IPS DF 4.7 (cell line): ENCODE data around the gene PRLR.
"Not testable (repeated sequence)": the region's sequence is repeated elsewhere in the genome, so short reads cannot be mapped to it uniquely, and the experiment has no call there.

Source experiments
- DNase-seq: peaks from one replicate; pipeline ENCODE4 v3.0.0-alpha.2; 2013; ENCODE audit warnings: low spot score; ENCODE audit errors: extremely low read depth

Gene PRLR

DNA sequence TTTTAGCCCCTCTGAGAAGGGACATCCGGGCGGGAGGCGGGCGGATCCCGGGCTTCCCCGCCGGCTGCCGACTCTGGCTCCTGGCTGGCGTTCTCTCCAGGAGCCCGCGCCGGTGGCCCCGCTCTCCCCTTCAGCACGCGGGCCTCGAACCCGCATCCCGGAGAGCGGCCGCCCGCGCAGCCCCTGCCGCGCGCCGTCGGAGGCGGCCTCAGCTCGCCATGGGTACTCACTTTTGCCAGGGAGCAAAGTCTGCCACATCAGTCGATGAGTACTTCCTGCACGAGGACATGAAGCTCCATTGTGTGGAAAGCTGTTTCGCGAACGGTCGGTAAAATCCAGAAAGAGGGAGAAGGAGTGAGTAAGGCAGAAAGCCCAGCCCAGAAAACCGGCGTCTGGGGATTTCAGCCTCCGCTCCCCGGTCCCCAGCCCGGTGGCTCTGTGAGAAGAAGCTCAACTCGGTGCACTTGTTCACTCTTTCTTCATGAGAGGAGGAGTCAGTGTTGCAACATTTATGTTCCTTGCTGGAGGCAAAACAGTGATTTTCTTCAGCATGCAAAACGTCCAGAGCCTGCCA is at the start of gene PRLR:
Gene PRLR (minus strand): TSS at position 450 of the 574 bp plus-strand sequence. CDS start 140,867 bp downstream, outside the sequence.
- DNase-seq: no peak

DNA sequence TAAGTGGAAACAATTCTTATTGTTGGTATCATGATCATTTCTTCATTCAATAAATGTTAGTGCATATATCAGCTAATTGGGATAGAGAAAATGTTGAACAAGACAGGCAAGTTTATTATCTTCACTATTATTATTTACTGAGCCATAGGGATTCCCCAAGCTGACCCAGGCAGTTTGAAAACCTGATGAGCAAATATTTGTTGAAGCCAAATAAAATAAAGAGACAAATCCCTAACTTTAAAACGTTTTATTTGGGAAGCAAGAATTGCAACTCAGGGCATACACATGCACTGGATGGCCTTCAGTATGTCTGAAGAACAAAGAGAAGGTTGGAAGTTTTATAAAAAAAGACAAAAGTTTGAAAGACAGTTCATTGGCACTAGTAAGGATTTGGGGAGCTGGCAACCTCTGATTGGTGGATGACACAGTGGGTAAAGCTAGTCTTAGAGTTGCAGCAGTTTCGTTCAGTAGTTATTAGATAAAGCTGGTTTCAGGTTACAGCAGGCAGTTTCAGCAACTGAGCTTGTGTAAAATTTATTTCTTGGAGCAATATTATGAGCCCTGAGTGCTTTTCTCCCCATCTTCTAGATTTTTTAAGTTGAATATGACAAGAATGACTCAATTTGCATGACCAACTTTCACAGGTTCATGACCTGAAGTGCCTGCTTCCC is 44.7 kb upstream of the PRLR start:
- no peak for DNase-seq

DNA sequence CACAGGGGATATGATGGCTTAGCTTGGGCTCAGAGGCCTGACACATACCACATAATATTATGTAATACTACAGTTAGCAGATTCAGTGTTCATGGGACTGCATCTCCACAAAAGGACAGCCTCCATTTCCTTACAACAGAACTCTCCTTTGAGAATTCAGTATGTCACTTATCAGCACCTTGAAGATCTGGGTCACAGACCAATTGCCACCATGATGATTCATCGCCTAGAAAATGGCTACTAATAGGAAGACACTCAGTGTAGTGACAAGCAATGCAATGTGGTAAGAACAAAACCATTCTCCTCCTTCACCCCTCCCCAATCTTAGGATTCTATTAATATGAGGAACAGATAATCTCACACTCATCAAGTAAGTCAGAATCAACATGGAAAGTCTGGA is 38.7 kb upstream of the PRLR start:
- no peak for DNase-seq

GRCh38 chr5:35266276-35266675 is 36.0 kb upstream of the PRLR start:
- no peak for DNase-seq

GRCh38 chr5:35264509-35264908 is 34.2 kb upstream of the PRLR start:
- DNase-seq: no peak

DNA sequence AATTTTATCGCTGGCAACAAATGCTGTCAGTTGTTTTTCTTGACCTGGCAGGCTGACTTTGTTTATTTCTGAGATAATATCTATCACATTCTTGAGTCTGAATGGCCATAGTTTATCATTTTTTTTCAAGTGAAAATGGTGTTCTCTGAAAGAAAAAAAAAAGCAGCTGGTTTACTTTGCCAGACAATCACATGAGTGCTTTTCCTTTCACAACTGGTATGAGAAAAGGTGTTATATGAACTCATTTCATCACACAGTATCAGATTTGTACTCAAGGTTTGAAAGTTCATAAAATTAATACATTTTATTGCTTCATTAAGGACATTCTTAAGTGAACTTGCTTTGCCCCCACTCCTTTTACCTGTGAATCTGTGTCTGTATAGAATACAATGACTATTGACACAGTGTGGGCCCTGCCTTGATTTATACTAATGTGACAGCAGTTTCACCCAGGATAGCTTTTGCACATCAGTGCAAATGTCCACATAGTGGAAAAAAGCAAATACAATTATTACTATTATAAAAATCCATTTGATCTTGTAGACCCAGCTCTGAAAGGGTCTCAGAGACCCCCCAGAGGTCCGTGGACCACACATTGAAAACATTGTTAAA is 33.1 kb upstream of the PRLR start:
- no peak for DNase-seq

DNA sequence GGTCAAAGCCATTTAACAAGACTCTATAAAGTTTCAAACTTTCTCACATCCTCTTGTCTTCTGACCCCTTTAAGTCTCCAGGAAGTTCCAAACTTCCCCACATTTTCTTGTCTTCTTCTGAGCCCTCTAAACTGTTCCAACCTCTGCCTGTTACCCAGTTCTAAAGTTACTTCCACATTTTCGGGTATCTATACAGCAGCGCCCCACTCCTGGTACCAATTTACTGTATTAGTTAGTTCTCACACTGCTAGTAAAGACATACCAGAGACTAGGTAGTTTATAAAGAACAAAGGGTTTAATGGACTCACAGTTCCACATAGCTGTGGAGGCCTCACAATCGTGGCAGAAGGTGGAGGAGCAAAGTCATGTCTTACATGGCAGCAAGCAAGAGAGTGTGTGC is 23.3 kb upstream of the PRLR start:
- DNase-seq: no peak

GRCh38 chr5:35252963-35253362 is 22.7 kb upstream of the PRLR start:
- DNase-seq: no peak

- no peak for DNase-seq
Observed at GRCh38 chr5:35248843-35249780, 18.8 kb upstream of the PRLR start.

DNA sequence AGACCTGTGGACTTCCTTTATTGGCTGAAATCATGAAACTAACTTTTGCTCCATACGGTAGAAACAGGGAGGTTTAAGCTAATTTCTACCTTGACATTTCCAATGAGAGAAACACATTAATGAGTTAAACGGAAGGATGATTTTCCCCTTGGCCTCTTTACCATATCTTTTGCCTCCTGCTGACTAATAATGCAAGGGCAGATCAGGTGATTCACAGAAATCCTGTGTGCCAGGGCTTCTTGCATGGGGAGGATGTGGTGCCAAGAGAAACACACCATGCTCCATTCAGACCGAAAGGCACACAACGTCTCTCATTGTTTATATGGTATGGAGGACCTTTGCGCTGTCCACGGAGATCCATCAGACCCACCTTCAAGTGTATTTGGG is 17.4 kb upstream of the PRLR start:
- no peak for DNase-seq

DNA sequence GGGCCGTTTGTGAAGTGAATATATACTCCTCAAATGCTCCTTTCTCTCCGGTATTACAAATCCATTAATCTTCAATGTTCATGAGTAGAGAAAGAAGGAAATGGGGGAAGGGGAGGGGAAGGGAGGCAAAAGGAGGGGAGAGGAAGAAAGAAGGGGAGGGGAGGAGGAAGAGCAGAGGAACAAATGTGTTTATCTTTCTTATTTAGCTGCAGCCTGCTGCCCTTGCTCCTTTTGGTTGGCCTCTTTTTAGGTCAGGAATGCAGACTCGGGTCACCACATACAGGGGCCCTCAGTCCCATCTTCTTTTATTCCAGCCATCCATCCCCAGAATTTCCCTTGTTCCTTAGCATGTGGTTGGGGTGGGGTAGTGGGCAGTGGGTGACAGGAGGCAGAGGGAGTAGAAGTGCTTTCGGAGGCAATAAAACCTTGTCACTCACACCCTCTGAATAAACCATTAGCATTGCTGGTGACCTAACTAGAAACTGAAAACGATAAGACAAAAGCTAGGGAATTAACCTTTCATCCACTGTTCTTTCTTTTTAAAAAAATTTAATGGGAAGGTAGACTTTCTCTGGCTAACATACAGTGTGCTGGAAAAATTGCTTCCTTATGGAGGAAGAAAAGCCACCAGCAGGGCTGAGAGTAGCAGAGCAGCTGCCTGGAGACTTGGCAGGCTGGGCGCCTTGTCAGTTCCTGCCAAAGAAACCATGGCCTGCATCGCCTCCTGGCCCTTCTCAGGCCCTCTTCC is 16.8 kb upstream of the PRLR start:
- DNase-seq: no peak

- DNase-seq: no peak
Observed at GRCh38 chr5:35246411-35246810, 16.1 kb upstream of the PRLR start.

GRCh38 chr5:35245371-35245770 is 15.1 kb upstream of the PRLR start:
- DNase-seq: not testable (repeated sequence)

DNA sequence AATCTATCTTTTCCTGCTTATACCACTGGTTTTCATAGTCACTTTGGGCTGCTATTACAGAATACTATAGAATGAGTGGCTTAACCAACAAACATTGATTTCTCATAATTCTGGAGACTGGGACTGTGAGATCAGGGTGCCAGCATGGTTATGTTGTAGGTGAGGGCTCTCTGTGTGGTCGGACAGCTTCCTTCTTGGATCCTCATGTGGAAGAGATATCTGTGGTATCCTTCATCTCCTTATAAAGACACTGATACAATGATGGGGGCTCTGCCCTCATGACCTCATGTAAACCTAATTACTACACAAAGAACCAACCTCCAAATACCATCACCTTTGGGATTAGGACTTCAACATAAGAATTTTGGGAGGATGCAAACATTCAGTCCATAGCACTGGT is 13.9 kb upstream of the PRLR start:
- no peak for DNase-seq

DNA sequence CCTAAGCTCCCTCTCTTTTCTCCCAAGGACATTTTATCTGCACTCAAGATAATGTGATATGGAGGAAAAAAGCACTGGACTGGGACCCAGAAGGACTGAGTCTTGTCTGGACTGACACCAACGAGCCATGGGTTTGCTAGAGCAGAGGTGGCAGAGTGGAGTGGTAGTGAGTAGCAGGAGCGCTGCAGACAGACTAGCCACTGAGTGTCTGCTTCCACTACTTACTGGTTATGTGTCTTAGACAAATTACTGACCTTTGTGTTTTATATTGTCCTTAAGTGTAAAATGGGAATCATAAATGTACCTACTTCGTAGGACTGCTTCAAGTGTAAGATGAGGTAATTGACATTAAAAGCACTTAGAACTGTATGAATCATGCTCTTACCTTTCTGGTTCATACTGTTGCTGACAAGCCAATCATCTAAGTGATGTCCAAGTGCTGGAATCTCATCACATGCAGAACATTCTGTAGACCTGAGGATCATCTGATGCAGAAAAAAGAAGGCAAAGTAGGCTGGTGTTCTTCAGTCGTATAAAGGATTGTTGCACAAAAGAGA is 12.5 kb upstream of the PRLR start:
- DNase-seq: no peak

GRCh38 chr5:35240892-35241291 is 10.6 kb upstream of the PRLR start:
- DNase-seq: no peak

- no peak for DNase-seq
Observed at GRCh38 chr5:35239911-35240610, 9.8 kb upstream of the PRLR start.

DNA sequence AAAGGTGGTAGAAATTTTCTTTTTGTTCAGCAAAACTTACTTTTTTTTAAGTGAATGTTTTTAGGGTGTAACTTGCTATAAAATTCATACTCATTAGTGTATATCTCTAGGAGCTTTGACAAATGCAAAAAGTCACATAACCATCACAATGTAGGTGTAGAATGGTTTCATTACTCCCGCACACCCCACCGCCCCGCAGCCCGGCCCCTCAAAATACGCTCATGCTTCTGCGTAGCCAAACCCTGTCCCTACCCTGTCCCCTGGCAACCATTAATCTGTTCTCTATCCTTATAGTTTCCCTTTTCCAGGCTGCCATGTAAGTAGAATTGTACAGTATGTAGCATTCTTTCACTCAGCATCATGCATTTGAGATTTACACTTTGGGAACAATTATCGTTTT is 9.2 kb upstream of the PRLR start:
- no peak for DNase-seq

DNA sequence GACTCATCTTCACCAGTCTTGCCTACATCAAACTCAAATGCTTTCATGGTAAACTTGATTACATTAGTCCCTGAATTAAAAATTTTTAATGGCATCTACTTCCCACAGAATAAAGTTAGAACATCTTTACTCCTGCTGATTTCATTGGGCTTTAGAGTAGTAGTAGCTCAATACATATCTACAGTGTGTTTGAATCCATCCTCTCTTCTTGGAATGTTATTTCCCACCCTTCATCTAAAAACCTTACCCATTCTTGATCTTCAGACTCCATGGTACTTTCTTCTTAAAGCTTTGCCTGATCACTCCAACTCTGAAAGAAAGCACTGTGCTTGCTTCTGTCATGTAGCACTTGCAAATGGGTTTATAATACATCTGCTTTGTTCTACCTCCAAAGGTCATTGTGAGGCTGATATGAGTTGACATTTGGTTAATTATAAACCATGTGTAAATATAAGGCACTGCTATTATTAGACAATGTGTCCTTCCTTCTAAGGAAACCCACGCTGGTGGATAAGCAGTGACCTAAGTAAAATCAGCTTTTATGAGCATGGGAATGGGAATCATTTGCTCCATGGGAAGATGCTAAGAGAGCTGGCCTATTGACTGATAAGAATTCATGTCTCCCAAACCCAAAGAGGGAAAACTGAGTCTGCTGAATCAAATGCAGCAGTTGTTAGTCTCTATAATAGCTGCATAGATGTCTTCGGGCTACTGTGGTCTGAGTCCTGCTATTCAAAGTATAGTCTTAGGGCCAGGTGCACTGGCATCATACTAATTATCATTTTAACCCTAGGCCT is 7.5 kb upstream of the PRLR start:
- DNase-seq: no peak
